NCI-H460 (cell line): Measurements from ENCODE around the gene TSPAN32. TPM values are rescaled to one million over a fixed set of nuclear protein-coding genes. Genes with fewer than 3 reads are reported as not detected.

Source experiments
- DNase-seq: peaks from one replicate; pipeline ENCODE4 v3.0.0-alpha.2; 2016; ENCODE audit warnings: low read depth; ENCODE audit errors: extremely low read depth
- total RNA-seq: library from RNA; depleted of rRNA; stranded (reverse); fragments of >200 nt; shearing (Covaris generic); gene quantifications from 2 replicates; pipeline ENCODE4 v1.2.3, GENCODE V29; 2014

The TSPAN32 gene
- total RNA-seq, 1 experiment from 2014 or later: not detected

DNA sequence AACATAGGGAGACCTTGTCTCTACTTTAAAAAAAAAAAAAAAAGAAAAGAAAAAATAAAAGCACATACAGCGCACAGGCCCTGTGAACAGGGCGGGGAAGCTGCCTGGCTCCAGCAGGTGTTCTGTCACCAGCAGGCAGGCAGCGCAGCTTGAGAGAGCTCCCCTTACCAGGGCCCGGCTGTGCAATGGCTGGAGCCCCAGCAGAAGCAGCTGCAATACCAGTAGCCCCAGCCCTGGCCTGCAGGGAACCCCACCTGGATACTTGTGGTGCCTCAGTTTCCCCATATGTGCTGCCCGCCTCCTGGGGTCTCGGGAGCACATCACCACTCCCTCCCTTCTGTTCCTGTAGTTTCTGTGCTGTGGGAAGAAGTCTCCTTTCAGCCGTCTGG lies 12.3 kb downstream of the TSPAN32 start:
- DNase-seq: no peak

DNA sequence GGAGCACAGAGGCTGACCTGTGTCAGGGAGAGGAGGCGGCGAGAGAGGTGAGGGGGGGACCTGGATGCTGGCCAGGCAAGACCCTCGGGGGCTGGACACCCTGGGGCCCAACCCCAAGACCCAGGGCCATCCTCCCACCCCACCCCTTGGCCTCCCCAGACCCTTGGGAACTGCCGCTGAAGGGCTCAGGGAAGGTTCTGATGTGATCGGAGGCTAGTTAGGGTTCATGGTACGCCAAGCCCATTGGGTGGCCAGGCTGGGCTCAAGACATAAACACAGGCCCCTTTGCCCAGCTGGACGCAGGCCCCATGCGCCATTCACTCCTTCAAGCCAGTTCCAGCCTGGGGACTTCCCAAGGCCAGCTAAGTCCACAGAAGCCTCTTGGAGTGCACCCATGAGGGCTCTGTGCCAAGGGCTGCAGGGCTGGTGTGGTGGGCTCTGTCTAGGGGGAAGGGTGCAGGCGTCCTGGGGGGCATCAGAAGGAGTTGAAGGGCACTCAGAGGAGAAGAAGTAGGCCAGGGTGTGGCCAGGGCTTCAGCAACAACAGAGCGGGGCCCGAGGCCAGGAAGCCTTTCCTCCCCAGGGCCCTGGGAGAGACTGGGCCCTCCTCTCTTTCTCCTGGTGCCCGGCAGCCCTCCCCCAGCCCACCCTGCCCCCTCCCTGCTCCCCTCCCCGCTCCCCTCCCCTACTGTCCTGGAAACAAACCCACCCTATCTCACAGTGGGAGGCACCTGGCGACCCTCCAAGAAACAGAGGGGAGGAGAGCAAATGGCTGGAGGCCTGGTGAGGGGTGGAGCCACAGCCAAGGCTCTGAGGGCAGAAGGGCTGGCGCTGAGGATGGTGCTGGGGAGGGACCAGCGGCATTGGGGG lies 12.9 kb downstream of the TSPAN32 start:
- no peak for DNase-seq

DNA sequence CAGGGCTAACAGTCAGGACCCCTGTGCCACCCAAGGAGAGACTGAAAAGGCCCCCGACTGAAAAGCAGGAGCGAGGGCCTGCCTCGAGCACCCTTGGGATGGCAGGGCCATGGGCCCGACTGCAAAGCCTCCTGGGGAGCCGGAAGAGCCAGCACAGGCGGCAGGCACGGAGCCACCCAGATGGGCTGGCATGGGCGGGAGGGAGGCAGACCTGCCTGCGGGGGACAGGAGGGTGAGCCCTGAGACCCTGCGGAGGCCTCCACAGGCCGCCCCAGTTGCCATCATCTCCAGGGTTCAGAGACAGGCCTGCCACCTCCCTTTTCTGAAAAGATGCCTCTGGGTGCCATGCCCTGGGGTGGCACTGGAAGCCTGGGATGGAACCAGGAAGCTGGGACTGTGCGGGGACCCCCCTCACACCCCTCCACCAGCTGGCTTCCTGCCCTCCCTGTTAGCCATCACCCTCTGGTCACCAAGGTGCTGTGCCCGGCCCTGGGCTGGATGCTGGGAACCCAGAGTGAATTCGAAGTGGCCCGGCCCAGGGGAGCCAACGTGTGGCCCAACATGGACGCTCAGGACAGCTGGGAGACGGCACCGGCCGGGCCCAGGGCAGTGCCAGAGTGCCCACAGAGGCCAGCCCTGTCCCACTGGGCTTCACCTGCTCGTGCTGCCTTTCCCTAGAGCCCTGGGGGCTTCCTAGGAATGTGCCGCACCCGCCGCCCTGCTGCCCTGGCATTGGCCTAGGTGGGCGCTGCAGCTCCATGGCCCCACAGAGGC lies 13.8 kb downstream of the TSPAN32 start:
- no peak for DNase-seq

GRCh38 chr11:2316169-2316962 lies 14.6 kb downstream of the TSPAN32 start:
- no peak for DNase-seq

- DNase-seq: no peak
Observed at GRCh38 chr11:2316963-2317244, 15.1 kb downstream of the TSPAN32 start.

DNA sequence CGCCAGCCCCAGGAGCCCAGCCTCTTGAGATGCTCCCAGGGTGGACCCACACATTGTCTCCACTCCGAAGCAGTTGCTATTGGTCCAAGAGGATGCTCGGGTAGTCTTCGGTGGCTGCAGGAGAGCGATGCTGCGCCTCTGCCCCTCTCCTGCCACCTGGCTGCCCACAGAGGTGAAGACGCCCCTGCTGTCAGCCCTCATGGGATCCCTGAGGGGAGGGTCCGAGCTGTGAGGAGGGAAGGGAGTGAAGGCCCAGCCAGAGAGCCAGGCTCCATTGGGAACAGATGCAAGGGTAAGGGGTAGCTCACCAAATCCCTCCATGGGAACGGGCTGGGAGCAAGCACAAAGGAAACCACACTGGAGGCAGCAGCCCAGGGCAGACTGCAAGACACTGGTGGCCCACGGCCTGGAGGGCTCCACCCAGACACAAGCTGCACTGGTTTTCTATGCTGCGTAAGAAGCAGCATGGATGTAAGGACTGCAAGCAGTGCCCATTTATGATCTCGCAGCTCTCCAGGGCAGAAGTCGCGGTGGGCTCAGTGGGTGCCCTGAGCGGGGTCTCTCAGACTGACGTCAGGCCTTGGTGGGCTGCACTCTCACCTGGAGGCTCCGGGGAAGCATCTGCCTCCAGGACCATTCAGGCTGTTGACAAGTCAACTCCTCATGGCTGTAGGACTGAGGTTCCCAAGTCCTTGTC lies 15.7 kb downstream of the TSPAN32 start:
- no peak for DNase-seq

DNA sequence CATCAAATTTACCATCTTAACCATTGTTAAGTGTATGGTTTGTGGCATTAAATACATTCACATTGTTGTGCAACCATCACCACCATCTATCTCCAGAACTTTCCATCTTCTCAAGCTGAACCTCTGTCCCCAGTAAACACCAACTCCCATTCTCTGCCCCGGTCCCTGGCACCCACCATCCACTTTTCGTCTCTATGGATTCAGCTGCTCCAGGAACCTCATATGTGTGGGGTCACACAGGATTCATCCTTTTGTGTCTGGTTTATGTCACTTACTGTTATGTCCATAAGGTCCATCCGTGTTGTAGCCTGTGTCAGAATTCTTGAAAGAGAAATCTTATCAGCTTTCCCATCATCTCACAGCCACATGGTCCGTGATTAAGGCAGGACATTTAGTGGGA lies 16.3 kb downstream of the TSPAN32 start:
- DNase-seq: no peak

- no peak for DNase-seq
Observed at GRCh38 chr11:2318707-2319106, 16.9 kb downstream of the TSPAN32 start.

DNA sequence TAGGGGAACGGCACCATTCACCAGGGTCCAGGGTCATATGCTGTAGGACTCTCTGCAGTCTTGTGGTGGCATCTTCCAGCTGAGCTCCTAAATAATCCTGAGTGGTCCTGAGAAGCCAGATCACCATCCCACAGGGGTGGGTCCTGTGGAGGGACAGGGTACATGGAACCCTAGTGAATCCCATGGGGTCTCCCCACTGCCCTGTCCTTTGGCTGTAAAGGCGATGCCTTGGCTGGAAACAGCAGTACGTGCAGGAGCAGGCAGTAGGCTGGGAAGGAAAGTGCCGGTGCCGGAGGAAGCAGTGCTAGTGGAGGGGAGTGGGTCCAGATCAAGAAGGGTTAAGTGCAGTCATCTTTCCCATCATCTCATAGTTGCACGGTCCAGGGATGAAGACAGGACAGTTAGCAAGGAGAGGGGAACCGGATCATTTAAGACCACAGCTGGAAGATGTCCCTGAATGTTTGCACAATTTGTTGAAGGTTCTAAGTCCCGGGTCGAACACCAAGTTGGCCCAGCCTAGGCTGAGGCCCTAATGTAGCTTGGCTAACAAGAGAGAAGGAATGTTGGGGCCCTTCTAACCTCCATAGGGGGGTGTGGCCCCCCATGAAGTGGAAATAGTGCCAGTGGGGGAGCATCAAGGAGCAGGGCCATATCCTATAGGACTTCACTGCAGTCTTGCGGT lies 18.1 kb downstream of the TSPAN32 start:
- no peak for DNase-seq

DNA sequence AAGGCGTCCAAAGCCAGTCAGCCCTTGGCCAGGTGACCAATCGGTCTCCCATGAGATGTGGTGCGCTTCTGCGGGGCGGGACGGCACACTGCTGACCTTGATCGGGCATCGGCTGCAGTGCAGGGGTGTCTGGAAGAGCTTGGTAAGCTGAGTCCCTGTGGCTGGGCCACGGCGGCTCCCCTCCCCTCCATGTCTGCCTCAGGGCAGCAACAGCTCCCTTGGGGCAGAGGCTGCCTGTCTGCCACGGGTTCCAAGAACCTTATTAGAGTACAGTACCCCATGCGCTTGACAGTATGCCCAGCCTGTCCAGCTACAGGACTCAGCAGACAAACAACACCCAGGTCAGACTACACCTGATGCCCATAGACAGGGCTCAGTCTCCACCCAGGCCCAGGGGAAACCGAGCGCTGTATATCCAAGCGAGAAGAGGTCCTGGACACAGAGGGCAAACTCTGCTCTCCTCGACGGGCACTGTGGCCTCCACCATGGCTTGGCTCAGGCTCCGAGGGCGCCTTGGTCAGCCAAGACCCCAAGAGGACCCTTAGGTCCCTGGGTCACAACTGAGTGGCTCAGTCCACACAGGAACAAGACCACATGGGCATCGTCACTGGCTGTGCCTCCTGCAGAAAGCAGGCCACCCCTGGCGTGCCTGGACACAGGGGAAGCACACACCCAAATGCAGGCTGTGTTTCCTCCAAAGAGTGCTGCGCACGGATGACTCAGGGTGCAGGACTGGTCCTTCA lies 18.9 kb downstream of the TSPAN32 start:
- DNase-seq: no peak

DNA sequence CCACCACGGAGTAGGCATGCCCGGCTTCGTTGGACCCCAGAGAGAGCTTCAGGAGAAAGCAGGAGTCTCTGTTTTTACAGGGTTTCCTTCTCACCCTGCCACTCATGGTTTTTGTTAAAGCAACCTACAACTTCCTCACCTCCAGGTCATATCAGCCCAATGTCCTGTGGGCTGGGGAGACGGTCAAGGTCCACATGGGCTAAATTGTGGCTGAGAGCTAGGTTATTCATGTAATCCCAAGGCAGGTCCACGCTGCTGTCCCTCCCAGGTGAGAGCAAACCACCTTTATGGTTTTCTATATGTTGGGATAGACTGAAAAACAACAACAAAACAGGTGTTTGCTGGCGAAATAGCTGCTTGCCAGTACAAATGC lies 19.5 kb downstream of the TSPAN32 start:
- DNase-seq: no peak

GRCh38 chr11:2325123-2325522 lies 23.3 kb downstream of the TSPAN32 start:
- DNase-seq: no peak

DNA sequence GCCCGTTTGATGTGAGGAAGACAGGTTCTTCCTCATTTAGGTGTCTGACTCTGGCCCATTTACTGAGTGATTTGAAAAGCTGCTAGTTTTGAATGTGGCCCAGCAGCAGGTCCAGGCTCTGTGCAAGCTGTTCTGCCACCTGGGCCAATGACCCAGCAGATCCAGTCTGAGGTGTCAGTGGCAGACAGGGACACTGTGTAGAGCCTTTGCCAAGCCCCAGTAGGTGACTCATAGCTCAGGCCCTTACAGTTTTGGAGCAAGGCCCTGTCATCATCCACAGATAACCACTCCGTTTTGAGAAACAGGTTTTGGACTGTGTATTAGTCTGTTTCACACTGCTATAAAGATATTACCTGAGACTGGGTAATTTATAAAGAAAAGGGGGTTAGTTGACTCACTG lies 23.9 kb downstream of the TSPAN32 start:
- no peak for DNase-seq

GRCh38 chr11:2327032-2327431 lies 25.2 kb downstream of the TSPAN32 start:
- DNase-seq: no peak

- DNase-seq: no peak
Observed at GRCh38 chr11:2328021-2328420, 26.2 kb downstream of the TSPAN32 start.

GRCh38 chr11:2328656-2329354 lies 27.0 kb downstream of the TSPAN32 start:
- DNase-seq: no peak

DNA sequence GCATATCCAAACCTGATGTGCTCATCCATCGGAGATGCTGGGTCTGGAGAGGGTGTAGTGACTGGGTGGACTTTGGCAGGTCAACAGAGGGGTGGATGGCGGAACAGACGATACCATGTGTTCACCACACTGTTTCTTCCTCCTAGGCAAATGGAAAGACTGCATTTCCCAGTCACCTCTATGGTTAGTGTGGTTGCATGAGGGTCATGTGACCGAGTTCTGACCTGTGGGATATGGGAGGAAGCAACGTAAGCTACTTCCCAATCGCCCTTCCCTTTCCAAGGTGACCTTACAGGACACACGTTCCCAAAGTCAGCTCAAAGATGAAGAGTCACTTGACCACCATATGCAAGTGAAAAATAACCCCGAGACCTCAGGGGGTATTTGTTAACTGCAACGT lies 27.7 kb downstream of the TSPAN32 start:
- no peak for DNase-seq

- no peak for DNase-seq
Observed at GRCh38 chr11:2330696-2331095, 28.9 kb downstream of the TSPAN32 start.

DNA sequence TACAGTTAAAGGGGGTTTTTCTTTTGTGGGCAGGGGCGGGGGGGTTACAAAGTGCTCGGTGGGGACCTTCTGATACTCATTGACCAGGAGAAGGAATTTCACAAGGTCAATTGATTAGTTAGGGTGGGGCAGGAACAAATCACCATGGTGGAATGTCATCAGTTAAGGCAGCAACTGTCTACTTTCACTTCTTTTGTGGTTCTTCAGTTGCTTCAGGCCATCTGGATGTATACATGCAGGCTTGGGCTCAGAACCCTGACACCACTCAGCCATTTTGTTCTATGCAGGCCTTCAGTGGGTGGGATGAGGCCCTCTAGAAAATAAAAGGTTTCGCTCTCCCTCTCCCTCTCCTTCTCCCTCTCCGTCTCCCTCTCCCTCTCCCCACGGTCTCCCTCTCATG lies 29.6 kb downstream of the TSPAN32 start:
- DNase-seq: no peak
